Measurements from ENCODE around the gene DOCK8.

The DOCK8 gene

GRCh38 chr9:431701-432100, 217.0 kb downstream of the DOCK8 start:
- Histone ChIP-seq H3K9me3 (ENCODE audit: low read length) (no peaks in the 10 kb centered on the region), H3K4me1 (ENCODE audit: insufficient read depth, low read length, severe bottlenecking) (no peaks in the 10 kb centered on the region), H3K27ac (ENCODE audit: low read depth, low read length, poor library complexity, severe bottlenecking) (no peak overlapping the region), H3K9me2 (ENCODE audit: low read depth, low read length) (no peaks in the 10 kb centered on the region), H3K79me2 (ENCODE audit: insufficient read depth, low read length) (no peaks in the 10 kb centered on the region), H4K20me1 (ENCODE audit: insufficient read depth, low read length) (no peaks in the 10 kb centered on the region), H3K9ac (ENCODE audit: low read length) (no peak overlapping the region), H3K36me3 (ENCODE audit: insufficient read depth, low read length) (0 out of 2 replicates have a peak, but pooled peaks cover 5% of the 10 kb centered on the region), H3K4me2 (ENCODE audit: low read length) (no peak overlapping the region), H3K27me3 (ENCODE audit: insufficient read depth, low read length) (no peaks in the 10 kb centered on the region), H3F3A (ENCODE audit: insufficient read depth, low read length) (no peaks in the 10 kb centered on the region), H3K4me3 (ENCODE audit: low read depth, low read length, poor library complexity, severe bottlenecking) (no peak overlapping the region), H2AFZ (ENCODE audit: low read length) (no peak overlapping the region)
- TF ChIP-seq EZH2 (IDR thresholded peaks at IDR 0.05; ENCODE audit: borderline replicate concordance, low read length) (no peak), CTCF (IDR thresholded peaks at IDR 0.05; ENCODE audit: low read length) (no peak)

- no peak overlapping the region for H3K4me3 ChIP-seq (ENCODE audit: low read depth, low read length, poor library complexity, severe bottlenecking)
- H3K9ac ChIP-seq (ENCODE audit: low read length) = no peak overlapping the region
- no peak overlapping the region for H3K27ac ChIP-seq (ENCODE audit: low read depth, low read length, poor library complexity, severe bottlenecking)
- no peaks in the 10 kb centered on the region for H3K9me3 ChIP-seq (ENCODE audit: low read length)
- no peak overlapping the region for H3K4me2 ChIP-seq (ENCODE audit: low read length)
- no peaks in the 10 kb centered on the region for H3F3A ChIP-seq (ENCODE audit: insufficient read depth, low read length)
- TF ChIP-seq EZH2 (IDR thresholded peaks at IDR 0.05; ENCODE audit: borderline replicate concordance, low read length) (no peak), CTCF (IDR thresholded peaks at IDR 0.05; ENCODE audit: low read length) (no peak)
- H3K4me1 ChIP-seq (ENCODE audit: insufficient read depth, low read length, severe bottlenecking) = no peaks in the 10 kb centered on the region
- no peak overlapping the region for H2AFZ ChIP-seq (ENCODE audit: low read length)
- 0 out of 2 replicates have a peak, but pooled peaks cover 5% of the 10 kb centered on the region for H3K36me3 ChIP-seq (ENCODE audit: insufficient read depth, low read length)
- no peaks in the 10 kb centered on the region for H3K27me3 ChIP-seq (ENCODE audit: insufficient read depth, low read length)
- H4K20me1 ChIP-seq (ENCODE audit: insufficient read depth, low read length) = no peaks in the 10 kb centered on the region
- no peaks in the 10 kb centered on the region for H3K9me2 ChIP-seq (ENCODE audit: low read depth, low read length)
- no peaks in the 10 kb centered on the region for H3K79me2 ChIP-seq (ENCODE audit: insufficient read depth, low read length)
Observed at GRCh38 chr9:436482-436881, 221.8 kb downstream of the DOCK8 start.

GRCh38 chr9:437066-437465, 222.4 kb downstream of the DOCK8 start:
- no peaks in the 10 kb centered on the region for H3K4me1 ChIP-seq (ENCODE audit: insufficient read depth, low read length, severe bottlenecking)
- H3K27ac ChIP-seq (ENCODE audit: low read depth, low read length, poor library complexity, severe bottlenecking) = no peak overlapping the region
- no peaks in the 10 kb centered on the region for H3K27me3 ChIP-seq (ENCODE audit: insufficient read depth, low read length)
- no peak overlapping the region for H3K9ac ChIP-seq (ENCODE audit: low read length)
- no peak overlapping the region for H3K4me3 ChIP-seq (ENCODE audit: low read depth, low read length, poor library complexity, severe bottlenecking)
- 0 out of 2 replicates have a peak, but pooled peaks cover 8% of the 10 kb centered on the region for H3K36me3 ChIP-seq (ENCODE audit: insufficient read depth, low read length)
- no peaks in the 10 kb centered on the region for H3F3A ChIP-seq (ENCODE audit: insufficient read depth, low read length)
- no peaks in the 10 kb centered on the region for H4K20me1 ChIP-seq (ENCODE audit: insufficient read depth, low read length)
- no peaks in the 10 kb centered on the region for H3K9me3 ChIP-seq (ENCODE audit: low read length)
- no peaks in the 10 kb centered on the region for H3K9me2 ChIP-seq (ENCODE audit: low read depth, low read length)
- H3K79me2 ChIP-seq (ENCODE audit: insufficient read depth, low read length) = no peaks in the 10 kb centered on the region
- H2AFZ ChIP-seq (ENCODE audit: low read length) = no peak overlapping the region
- TF ChIP-seq EZH2 (IDR thresholded peaks at IDR 0.05; ENCODE audit: borderline replicate concordance, low read length) = no peak
- no peak for TF ChIP-seq CTCF (IDR thresholded peaks at IDR 0.05; ENCODE audit: low read length)
- no peak overlapping the region for H3K4me2 ChIP-seq (ENCODE audit: low read length)

Measured in OCI-LY1 (cell line).